Bone marrow (tissue), 2 donors: ENCODE results near the gene CYB561A3.
"Not testable (repeated sequence)": the region's sequence is repeated elsewhere in the genome, so short reads cannot be mapped to it uniquely, and the experiment has no call there.

Experiments used
- DNase-seq, 2 donors: peaks; one replicate each; lab custom pipeline; 2025; lab: John Stamatoyannopoulos, UW

Gene CYB561A3

DNA sequence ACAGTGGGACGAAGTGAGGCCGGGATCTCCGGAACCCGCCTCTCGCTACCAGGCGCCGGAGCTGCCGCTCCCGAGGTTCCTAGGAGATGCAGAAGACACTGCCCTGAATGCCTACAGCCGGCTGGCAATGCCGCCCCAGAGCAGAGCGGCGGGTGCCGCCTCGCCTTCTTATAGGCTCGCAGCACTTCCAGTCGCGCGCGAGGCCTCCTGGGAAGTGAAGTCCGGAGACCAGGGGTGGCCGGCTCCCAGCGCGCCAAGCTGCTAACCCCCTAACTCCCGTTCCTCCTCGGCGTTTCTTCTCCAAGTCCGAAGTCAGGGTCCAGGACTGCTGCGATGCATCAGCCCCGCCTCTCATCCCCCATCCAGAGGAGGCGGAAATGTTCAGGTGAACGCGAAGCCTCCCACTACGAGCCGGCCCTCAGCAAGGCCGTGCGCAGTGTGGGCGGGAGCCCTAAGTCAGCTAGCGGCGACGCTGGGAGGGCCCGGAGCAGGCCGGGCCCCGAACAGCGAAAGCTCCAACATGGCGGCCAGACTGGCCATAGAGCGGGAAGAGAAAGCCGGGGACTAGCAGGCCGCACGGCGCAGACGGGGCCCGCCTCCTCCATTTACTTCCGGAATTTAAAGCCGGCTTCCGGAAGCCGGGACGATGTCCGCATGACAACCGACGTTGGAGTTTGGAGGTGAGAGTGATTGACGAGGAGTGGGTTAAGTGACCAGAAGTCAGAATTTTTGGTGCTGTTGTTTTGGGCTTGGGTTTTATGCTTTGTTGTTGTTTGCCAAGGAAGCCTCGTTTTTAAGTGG is at the start of gene CYB561A3, which contains the start of gene TMEM138:
CYB561A3 (minus strand) TSS at position 142 of the 801 bp plus-strand sequence. CDS start 5,169 bp downstream, outside the sequence.
TMEM138 (plus strand) TSS at position 634 of the 801 bp plus-strand sequence. CDS start 2,017 bp downstream, outside the sequence.
- DNase-seq: peak; percentile 83 to 90

DNA sequence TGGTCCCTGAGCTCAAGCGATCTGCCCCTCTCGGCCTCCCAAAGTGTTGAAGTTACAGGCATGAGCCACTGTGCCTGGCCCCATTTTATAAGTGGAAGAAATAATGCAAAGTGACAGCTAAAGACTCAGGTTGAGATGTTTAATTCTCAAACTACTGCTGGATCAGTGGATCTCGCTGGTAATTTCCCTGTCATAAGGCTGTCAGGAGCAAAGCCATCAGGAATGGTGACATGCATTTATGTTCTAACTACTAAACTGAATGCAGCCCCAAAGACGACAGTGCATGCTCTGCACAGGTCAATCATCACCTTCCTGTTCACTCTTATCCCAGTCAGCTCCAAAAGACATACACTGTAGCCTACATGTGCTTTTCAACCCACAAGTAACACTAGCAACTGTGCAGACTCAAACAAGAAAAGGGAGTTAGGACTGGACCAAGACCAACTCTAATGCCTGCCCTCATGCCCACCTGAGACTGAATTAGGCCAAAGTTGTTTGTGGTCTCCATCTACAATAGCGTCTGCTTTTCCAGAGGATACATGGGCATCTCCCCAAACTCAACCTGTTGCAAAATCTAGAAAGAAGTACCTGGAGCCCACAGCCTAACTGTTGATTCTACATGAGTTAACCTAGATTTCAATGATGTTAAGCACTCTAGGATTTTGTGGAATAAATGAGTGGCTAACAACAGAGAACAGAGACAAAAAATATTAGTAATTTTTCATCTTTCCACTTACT is 45.5 kb upstream of the CYB561A3 start:
- no peak for DNase-seq

- DNase-seq: no peak
These were observed 44.4 kb upstream of the CYB561A3 start for GRCh38 chr11:61406067-61406466.

DNA sequence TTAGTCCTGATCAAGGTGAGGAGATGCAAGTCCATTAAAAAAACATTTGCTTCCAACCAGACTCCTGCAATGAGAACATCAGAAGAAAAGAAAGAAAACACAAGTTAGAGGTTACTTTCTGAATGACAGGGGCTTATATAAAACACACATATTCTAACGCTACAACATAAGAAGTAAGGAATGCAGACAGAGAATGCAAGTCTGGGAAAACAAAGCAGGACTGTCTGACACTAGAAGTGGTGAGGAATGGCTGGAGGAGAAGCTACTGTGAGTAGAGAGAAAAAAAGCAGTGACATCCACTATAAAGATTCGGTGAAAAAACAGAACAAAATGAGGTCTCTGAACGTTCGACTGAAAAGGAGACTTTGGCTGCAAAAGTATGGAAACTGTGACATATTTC is 43.0 kb upstream of the CYB561A3 start:
- DNase-seq: no peak

DNA sequence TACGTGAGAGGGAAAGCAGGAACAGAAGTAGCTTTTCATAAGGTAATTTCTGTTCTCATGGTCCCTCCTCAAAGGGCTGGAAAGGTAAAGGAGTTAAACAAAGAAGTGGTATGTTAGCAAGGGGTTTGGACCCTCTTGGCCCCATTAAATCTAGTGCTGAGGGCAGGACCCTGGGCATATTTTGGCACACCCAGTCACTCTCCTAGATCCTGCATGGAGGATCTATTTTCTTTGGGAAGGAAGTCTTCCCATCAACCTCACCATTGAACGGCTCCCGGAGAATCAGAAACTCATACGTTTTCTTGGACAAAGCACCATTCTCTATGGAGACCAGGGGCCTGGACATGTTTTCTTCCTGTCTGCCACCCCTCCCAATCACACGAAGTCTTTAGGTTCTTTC is 42.4 kb upstream of the CYB561A3 start:
- DNase-seq: no peak

DNA sequence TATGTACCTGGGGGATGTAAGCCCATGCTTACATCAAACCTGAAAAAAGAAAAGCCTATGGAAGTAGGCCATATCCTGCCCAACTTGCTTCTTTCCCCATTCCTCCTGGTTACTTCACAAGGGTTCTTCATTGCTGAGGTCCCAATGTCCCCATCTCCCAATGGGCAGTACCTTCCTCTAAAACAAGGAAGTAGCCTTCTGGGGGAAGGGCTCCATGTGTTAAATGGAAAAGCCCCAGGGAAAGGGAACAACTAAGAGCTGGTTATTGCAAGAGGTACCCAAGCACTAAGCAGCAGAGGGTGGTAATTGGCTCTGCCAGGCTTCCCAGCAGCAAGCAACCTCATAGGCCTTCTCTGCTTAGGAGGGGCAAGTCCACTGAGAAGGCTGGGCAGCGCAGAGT is 42.0 kb upstream of the CYB561A3 start:
- DNase-seq: no peak

DNA sequence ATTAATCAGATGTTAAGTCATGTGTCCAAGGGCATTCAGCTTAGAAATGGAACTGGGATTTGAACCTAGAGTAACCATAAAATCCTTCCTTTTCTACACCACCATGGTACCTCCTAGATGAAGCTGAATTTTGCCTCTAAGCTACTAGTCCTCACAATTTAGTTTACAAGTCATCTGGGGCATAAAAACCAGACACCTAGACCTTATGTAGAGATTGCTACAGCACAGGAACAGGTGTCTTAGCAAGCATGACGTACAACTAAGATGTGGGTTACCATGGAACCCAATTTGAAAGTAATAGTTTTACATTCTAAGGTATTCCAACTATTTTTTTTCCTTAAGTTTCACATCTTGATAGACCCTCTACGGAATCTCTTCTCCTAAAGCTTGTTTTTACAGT is 39.9 kb upstream of the CYB561A3 start:
- DNase-seq: no peak

DNA sequence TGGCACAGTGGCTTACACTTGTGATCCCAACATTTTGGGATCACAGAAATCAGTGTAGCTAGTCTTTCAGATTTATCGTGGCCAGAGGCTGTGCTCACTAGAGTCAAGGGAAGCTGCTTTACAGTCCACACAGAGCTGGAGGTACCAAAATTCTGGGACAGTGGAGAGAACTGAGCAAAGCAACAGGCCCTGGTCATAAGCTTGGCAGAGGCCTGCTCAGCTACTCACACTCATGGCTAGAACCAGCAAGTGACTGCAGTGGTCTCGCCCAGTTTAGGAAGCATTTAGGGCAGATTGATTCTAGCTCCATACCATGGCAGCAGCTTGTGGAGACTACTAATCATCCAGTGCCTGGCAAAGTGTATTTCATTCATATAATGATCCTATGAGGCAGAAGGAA is 39.5 kb upstream of the CYB561A3 start:
- no peak for DNase-seq

DNA sequence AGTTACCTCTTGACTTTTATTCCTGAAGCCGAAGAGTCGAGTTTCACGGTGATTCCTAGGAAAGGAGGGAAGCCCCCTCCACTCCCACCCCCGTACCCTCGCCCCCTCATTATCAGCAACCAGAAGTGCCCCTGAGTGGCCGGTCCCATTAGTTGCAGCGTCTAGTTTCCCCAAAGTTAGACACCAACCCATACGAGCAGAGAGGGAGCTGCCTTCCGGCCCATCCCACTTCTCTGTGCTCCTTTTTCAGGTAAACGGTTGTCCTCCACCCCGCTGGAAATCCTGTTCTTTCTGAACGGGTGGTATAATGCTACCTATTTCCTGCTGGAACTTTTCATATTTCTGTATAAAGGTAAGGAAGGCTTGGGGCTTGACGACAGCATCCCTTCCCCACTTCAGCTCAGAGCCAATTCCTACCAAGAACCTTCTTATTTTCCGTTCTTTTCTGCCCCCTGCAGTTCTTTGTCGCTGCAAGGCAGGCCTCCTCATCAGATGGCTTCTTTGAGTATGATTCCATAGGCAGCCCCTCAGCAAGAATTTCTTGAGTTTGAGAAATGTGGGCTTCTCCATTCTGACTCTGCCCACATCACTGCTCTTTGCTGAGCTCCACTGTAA is 31.4 kb upstream of the CYB561A3 start:
- no peak for DNase-seq

- DNase-seq: no peak
These were observed 28.5 kb upstream of the CYB561A3 start for GRCh38 chr11:61390161-61390560.

DNA sequence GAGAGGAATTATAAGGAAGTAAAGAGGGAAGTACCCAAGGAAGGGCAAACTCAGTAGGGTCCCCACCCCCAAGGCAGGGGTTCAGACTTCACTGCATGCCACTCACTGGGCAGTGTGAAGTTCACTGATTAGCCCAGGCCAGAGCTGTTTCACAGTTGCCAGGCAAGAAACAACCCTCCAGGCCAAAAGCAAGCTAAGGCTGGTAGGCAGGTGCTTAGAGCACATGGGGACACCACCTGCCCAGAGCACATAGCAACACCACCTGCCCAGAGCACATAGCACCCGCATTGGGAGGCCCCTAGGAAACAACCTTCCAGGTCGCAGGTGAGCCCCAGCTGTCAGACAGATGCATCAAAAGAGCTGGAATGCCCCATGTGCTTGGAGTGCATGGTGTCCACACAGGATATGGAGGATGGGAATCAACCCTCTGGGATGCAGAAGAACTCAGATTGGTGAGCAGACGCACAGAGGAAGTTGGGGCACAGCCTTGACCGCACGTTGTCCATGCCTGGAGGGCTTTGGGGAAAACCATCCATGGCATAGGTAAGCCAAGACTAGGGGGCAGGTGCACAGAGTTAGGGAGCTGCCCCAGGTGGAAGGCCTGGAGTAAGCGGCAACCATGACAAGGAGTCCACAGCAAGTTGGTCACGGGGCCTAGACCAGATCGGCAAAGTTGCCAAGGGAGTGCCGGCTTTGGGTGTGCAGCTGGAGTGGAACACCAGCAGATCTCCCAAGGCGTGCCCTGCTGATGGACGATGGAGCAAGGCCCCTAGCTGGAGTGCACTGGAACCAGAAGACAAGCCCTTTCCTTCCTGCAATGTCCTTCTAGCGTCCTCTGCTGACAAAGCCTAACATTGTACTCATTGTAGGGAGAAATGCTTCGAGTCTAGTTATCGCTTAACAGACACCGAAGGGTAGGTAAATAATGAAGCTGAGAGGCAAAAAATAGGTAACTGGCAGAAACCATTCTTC is 22.9 kb upstream of the CYB561A3 start:
- DNase-seq: no peak

DNA sequence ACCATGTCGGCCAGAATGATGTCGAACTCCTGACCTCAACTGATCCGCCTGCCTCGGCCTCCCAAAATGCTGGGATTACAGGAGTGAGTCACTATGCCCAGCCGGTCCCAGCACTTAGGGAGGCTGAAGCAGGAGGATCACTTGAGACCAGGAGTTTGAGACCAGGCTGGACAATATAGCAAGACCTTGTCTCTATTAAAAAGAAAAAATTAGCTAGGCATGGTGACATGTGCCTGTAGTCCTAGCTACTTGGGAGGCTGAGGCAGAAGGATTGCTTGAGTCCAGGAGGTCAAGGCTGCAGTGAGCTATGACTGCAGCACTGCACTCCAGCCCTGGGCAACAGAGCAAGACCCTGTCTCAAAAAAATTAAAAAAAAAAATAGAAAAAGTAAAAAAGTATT is 22.2 kb upstream of the CYB561A3 start:
- not testable (repeated sequence) for DNase-seq

DNA sequence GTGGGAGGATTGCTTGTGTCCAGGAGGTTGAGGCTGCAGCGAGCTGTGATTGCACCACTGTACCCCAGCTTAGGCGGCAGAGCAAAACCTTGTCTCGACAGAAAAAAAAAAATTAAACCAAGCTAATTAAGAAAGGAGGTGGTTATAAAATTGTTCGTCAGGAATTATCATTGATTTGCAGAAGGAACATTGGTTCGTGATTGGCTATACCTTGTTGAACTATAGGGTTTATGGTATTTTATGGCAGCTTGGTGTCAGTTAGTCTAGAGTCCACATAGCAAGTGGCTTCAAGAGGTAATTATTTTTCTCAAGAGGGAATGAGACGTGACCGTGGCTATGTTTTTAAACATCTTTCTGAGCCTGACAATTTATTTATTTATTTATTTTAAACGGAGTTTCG is 19.2 kb upstream of the CYB561A3 start:
- no peak for DNase-seq

DNA sequence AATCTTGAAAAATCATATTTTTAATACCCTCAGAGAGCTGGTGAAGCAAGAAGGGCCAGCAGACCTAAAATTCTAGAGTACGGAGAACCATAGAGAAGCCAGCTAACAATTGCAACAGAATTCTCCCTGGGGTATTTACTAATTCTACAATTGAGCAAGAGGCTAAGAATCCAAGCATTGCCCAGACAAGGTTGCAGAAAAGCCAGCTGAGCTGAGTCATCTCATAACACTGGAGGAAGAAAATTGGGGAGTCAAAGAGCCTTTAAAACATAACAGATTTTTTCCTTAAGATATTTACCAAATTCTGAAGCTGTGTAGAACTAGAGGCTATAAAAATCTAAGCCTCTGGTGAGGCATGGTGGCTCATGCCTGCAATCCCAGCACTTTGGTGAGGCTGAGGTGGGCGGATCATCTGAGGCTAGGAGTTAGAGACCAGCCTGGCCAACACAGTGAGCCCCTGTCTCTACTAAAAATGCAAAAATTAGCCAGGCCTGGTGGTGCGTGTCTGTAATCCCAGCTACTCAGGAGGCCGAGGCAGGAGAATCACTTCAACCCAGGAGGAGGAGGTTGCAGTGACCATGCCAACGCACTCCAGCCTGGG is 17.1 kb upstream of the CYB561A3 start:
- DNase-seq: no peak

GRCh38 chr11:61377461-61378160 is 15.9 kb upstream of the CYB561A3 start:
- no peak for DNase-seq

- no peak for DNase-seq
These were observed 14.1 kb upstream of the CYB561A3 start for GRCh38 chr11:61375761-61376108.

DNA sequence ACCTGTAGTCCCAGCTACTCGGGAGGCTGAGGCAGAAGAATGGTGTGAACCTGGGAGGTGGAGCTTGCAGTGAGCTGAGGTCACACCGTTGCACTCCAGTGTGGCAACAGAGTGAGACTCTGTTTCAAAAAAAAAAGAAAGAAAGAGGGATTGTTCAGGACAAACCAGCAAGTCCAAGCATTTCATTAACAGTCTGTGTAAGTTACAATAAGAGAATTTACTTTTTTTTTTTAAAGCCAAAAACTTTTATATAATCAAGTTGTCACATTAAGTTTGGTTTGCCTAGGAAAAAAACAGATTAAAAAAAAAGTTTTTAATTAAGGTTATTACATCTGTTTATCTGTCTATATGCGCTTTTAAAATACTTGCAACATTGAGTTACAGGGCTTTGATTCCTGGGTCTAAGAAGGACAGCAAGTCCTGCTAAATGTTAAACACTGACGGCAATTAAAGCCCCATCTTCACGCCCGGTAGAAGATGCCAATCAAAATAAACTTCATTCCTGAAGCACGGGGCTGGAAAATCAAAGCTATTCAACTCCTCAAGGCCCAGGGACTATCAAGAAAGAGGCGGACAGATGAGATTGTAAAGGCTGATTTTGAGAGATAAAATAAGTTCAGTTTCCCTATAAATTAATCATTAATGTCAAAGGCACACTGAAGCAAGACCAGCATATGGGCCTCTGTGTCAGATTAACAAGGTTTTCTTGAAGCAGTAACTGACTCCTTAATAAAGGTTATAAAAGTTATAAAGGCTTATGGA is 11.2 kb upstream of the CYB561A3 start:
- no peak for DNase-seq

DNA sequence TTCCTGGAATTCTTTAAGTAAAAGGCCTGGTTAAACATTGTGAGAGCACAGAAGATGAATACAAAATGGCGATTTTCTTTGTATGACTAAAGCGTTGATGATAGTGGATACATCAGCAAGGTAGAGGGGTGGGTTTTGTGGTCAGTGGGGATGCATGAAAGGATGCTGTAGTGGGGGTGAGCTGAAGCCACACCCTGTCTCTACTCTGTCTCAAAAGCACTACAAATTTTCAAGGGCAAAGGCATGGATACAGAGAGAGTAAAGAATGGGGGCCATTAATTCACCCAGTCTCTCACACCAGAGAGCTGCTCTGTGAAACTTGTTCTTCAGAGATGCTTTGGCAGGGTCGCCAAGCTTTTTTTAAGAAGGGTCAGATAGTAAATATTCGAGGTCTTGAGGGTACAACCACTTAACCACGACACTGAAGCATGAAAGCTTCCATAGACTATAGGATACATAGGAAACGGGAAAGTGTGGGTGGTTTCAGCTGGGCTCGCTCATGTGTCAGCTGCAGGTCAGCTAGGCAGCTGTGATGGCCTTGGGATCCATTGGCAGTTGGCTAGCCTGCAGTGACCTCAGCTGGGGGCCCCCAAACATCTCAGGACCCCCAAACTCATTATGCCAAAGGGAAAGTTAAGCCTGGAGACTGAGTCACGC is 8.8 kb upstream of the CYB561A3 start:
- DNase-seq: no peak
